Hippocampal formation (tissue), 2 donors: ENCODE measurements around the gene RIMBP2.
"Not testable (repeated sequence)": the region's sequence is repeated elsewhere in the genome, so short reads cannot be mapped to it uniquely, and the experiment has no call there.

Experiments used
- DNase-seq, 2 donors: peaks; one replicate each; lab custom pipeline; 2025; lab: John Stamatoyannopoulos, UW

RIMBP2 gene

GRCh38 chr12:130706311-130706710, 9.8 kb downstream of the RIMBP2 start:
- no peak for DNase-seq

DNA sequence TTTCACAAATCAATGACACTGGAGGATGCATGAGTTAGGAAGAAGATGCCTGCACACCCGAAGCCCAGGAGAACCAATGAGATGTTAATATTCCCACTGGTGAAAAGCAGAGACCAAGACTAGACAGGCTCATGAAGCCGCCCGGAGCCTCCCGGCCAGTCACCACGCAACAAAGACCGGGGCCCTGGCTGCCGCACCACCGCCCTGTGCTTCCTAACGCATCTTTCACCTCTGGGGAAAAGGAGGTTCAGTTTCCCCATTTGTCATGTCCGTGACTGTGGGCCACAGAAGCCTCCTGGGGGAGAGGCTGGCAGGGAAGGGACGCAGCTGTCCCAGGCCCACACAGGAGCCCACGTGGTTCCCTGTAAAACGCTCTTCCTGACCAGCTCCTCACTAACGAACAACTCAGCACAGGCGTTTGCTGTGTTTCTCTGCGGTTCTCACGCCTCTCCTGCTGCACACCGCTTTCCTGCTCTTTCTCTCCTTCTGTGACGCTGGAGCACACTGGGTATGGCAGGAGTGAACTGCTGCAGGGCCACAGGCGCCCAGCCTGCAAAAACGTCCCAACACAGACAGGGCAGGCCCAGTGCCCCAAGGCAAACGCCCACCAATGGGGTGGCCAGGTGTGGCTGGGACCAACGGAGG, 10.8 kb downstream of the RIMBP2 start:
- no peak for DNase-seq

- no peak for DNase-seq
Measured at GRCh38 chr12:130704606-130705005, 11.5 kb downstream of the RIMBP2 start.

GRCh38 chr12:130703733-130704375, 12.2 kb downstream of the RIMBP2 start:
- DNase-seq = no peak

GRCh38 chr12:130702966-130703732, 12.9 kb downstream of the RIMBP2 start:
- DNase-seq = no peak

GRCh38 chr12:130701402-130701744, 14.7 kb downstream of the RIMBP2 start:
- no peak for DNase-seq

DNA sequence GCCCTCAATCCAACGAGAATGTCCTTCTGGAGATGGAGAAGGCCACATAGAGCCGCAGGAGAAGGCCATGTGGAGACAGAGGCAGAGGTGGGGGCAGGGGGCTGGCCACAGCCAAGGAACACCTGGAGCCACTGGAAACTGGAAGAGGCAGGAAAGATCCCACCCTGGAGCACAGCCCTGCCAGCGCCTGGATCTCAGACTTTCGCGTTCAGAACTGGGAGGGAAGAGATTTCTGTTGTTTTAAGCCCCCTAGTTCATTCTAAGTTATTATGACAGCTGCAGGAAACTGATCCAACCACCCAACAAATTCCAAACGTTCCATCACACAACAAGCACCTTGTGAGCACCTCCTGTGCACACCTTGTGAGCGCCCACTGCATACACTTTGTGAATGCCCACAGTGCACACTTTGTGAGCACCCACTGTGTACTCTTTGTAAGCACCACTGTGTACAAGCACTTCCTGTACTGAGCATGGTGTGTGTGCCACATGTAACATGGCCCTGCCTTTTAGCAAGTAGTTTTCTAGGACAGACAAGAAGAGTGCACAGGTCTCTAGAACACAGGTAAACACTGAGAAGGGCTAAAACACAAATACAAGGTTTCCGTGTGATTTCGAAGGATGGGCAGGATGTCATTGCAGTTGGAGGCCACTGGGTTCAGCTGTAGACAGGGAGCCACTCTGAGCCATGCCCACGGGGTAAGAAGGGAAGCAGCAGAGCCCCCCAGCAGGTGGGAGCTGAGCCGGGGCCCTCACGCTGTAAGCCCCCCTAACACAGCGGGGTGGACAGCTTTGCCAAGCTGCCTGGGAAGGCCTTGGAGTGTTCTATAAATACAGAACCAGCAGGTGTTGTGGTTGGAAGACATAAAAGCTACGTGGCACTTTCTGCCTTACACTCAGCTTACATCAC, 15.4 kb downstream of the RIMBP2 start:
- DNase-seq = no peak

GRCh38 chr12:130698106-130698505, 18.0 kb downstream of the RIMBP2 start:
- no peak for DNase-seq

DNA sequence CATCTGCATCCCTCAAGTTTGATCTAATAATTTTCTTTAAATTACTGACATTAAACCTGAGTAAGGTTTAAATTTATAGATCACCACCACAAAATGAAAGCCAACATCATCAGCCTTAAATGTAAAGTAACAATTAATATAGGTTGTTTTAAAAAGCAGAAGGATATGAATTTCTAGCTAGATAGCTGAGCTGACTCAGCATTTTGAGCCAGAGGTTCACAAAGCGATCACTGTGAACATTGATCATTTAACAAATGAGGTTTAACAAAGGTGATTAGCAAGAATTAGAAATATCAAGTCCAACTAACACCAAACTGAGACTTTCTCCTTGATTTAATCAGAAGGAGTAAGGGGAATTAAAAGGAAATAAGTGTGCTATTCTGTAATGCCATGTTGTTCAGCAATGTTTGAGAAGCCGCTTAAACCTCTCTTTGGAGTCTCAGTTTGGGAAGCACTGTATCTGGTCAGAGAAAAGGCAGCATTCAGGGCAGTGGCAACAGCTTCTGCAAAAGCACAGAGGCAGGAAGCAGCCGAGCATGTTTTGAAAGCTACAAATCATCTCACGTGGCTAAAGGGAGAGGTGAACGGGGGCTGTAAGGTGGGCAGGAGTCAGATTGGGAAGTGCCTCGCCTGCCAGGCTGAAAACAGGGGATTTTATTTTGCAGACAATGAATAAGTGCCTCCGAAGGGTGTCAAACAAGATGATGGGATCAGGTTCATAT, 19.6 kb downstream of the RIMBP2 start:
- no peak for DNase-seq

- DNase-seq = no peak
Measured at GRCh38 chr12:130695061-130695460, 21.0 kb downstream of the RIMBP2 start.

GRCh38 chr12:130689408-130690405, 26.4 kb downstream of the RIMBP2 start:
- DNase-seq = no peak

GRCh38 chr12:130688999-130689398, 27.1 kb downstream of the RIMBP2 start:
- not testable (repeated sequence) for DNase-seq

- DNase-seq = no peak
Measured at GRCh38 chr12:130687796-130688778, 28.0 kb downstream of the RIMBP2 start.

DNA sequence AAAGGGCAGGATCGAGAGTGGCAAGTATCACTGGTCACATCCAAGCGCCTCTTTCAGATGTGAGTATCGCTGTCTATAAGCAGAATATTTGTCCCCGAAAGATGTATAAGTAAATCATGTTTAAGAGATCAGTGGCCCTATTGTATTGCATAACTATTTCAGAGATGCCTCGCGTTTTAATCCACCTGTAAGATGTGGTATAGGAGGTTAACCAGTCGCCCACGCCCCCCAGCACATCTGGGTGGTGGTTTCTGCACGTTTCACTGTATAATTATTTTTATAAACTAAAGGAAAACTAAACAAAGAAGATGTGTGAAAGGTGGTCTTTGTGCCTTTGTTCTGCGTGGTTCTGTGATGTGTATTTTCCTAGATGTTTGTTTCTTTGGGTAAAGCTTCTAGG, 28.9 kb downstream of the RIMBP2 start:
- no peak for DNase-seq

DNA sequence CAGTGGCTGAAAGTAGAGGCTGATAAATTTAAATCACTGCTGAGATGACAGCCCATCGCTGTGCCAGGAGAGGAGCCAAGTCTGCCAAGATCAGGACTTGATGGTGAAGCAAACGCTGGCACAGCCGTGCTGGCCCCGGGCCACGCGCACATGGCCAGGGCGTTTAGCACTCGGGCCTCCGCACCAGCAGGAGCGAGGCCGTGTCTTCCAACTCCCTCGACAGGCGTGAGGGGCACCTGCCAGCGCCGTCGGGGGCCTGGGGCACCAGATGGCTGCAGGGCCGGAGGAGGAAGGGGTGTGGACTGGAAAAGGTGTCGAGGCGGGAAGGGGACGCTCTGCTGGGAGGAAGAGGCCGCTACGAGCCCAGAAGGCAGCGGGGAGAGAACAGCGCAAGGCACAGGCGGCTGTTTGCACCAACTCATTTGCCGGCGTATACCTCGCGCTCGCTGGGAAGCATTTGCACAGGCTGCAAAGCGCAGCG, 29.5 kb downstream of the RIMBP2 start:
- DNase-seq = no peak

- no peak for DNase-seq
Measured at GRCh38 chr12:130685850-130686249, 30.2 kb downstream of the RIMBP2 start.

DNA sequence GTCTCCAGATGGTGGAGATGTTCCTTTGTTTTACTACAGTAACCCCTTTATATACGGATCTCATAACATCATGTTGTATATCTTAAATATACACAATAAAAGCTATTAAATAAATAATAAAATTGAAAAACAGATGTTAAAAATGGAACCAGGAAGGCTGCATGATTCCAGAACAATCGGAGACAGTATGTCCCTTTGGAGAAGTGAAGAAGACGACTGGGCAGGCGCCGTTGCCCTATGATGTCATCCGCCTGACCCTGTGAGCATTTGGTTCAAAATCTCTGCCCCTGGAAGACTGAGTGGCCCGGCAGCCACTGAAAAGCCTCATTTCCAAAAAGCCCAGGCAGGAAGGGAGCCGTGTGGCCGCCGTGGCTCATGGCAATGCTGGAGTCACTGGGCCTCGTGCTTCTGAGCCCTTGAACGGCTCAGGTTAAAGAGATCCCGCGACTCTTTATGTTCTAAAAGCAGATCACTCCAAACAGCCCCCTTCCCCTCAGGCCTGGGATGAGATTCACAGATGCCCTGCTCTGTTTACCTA, 30.8 kb downstream of the RIMBP2 start:
- no peak for DNase-seq

DNA sequence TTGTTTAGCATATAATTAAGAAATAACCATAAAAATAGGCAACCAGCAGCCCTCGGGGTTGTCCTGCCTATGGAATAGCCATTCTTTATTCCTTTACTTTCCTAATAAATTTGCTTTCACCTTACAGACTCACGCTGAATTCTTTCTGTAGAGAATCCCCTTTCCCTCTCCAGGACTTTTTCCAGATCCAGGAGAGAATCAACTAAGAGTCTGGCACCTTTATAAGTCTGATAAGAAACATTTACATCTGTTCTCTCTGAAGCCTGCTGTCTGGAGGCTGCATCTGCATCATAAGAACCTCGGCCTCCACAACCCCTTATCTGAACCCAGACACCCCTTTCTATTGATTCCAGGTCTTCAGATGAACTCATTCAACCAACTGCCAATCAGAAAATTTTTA, 32.3 kb downstream of the RIMBP2 start:
- DNase-seq = no peak

GRCh38 chr12:130683080-130683479, 33.0 kb downstream of the RIMBP2 start:
- no peak for DNase-seq
